ENCODE measurements around the gene INPP4A.

DNA sequence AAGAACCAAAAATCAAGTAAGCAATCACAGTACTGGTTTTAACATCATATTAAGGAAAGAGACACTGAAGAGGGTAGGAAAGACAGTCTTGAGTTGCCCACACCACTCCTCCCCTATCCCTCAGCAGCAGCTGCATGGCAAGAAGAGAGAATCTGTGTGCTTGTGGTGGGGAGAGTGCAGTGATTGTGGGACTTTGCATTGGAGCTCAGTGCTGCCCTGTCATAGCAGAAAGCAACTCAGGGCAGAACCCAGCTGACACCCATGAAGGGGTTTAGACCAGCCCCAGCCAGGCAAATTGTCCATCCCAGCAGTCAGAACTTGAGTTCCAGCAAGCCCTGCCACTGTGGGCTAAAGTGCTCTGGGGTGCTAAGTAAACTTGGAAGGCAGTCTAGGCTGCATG is 40.8 kb upstream of the INPP4A start:
- TF ChIP-seq, protein P1, sequence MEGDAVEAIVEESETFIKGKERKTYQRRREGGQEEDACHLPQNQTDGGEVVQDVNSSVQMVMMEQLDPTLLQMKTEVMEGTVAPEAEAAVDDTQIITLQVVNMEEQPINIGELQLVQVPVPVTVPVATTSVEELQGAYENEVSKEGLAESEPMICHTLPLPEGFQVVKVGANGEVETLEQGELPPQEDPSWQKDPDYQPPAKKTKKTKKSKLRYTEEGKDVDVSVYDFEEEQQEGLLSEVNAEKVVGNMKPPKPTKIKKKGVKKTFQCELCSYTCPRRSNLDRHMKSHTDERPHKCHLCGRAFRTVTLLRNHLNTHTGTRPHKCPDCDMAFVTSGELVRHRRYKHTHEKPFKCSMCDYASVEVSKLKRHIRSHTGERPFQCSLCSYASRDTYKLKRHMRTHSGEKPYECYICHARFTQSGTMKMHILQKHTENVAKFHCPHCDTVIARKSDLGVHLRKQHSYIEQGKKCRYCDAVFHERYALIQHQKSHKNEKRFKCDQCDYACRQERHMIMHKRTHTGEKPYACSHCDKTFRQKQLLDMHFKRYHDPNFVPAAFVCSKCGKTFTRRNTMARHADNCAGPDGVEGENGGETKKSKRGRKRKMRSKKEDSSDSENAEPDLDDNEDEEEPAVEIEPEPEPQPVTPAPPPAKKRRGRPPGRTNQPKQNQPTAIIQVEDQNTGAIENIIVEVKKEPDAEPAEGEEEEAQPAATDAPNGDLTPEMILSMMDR (IDR thresholded peaks at IDR 0.05), result no peak
- TF ChIP-seq POLR2A (IDR thresholded peaks at IDR 0.05) (no peak), POLR2AphosphoS5 (IDR thresholded peaks at IDR 0.05) (no peak), EP300 (IDR thresholded peaks at IDR 0.05) (no peak)
